ENCODE results near the gene CMTM2.
"Not testable (repeated sequence)": the region's sequence is repeated elsewhere in the genome, so short reads cannot be mapped to it uniquely, and the experiment has no call there.

Gene CMTM2

GRCh38 chr16:66610111-66610820 lies 31.0 kb downstream of the CMTM2 start:
- DNase-seq = no peak

GRCh38 chr16:66611911-66612310 lies 32.6 kb downstream of the CMTM2 start:
- DNase-seq = not testable (repeated sequence)

GRCh38 chr16:66612422-66612821 lies 33.2 kb downstream of the CMTM2 start:
- DNase-seq = no peak

- DNase-seq = no peak
Measured at GRCh38 chr16:66614161-66614802, 35.0 kb downstream of the CMTM2 start.

- DNase-seq = no peak
Measured at GRCh38 chr16:66616169-66616568, 36.9 kb downstream of the CMTM2 start.

GRCh38 chr16:66616592-66616991 lies 37.3 kb downstream of the CMTM2 start:
- DNase-seq = no peak

GRCh38 chr16:66617010-66617434 lies 37.8 kb downstream of the CMTM2 start:
- no peak for DNase-seq

- DNase-seq = no peak
Measured at GRCh38 chr16:66617728-66618127, 38.5 kb downstream of the CMTM2 start.

- no peak for DNase-seq
Measured at GRCh38 chr16:66618588-66619375, 39.5 kb downstream of the CMTM2 start.

GRCh38 chr16:66619534-66620428 lies 40.5 kb downstream of the CMTM2 start:
- no peak for DNase-seq

- no peak for DNase-seq
Measured at GRCh38 chr16:66620429-66620795, 41.1 kb downstream of the CMTM2 start.

GRCh38 chr16:66621973-66622372 lies 42.7 kb downstream of the CMTM2 start:
- no peak for DNase-seq

- no peak for DNase-seq
Measured at GRCh38 chr16:66622863-66623262, 43.6 kb downstream of the CMTM2 start.

- DNase-seq = no peak
Measured at GRCh38 chr16:66623755-66624154, 44.5 kb downstream of the CMTM2 start.

- DNase-seq = not testable (repeated sequence)
Measured at GRCh38 chr16:66627611-66628378, 48.5 kb downstream of the CMTM2 start.

GRCh38 chr16:66629856-66630255 lies 50.6 kb downstream of the CMTM2 start:
- no peak for DNase-seq

GRCh38 chr16:66630561-66631260 lies 51.4 kb downstream of the CMTM2 start:
- not testable (repeated sequence) for DNase-seq

- DNase-seq = not testable (repeated sequence)
Measured at GRCh38 chr16:66631558-66631957, 52.3 kb downstream of the CMTM2 start.

GRCh38 chr16:66634527-66635196 lies 55.4 kb downstream of the CMTM2 start:
- no peak for DNase-seq

- no peak for DNase-seq
Measured at GRCh38 chr16:66635406-66635805, 56.1 kb downstream of the CMTM2 start.

GRCh38 chr16:66636199-66636598 lies 56.9 kb downstream of the CMTM2 start:
- no peak for DNase-seq

Measured in activated CD4-positive, alpha-beta T cell treated with anti-CD3 and anti-CD28 coated beads for 1 hour (primary cell).